Neural progenitor cell (in vitro differentiated cells): Measurements from ENCODE around the gene OVCH2.

Experiments
- EZH2 ChIP-seq: fragments of 200-600 bp; sonication (generic); IDR thresholded peaks from 2 replicates; pipeline ENCODE4 v1.6.1; 2017; ENCODE audit warnings: antibody characterized with exemption, mild to moderate bottlenecking, moderate library complexity
- TF ChIP-seq, protein P1 (sequence below): fragments of 200-600 bp; sonication (generic); IDR thresholded peaks from 2 replicates; pipeline ENCODE4 v1.5.1; 2017; ENCODE audit warnings: antibody characterized with exemption, mild to moderate bottlenecking

DNA sequence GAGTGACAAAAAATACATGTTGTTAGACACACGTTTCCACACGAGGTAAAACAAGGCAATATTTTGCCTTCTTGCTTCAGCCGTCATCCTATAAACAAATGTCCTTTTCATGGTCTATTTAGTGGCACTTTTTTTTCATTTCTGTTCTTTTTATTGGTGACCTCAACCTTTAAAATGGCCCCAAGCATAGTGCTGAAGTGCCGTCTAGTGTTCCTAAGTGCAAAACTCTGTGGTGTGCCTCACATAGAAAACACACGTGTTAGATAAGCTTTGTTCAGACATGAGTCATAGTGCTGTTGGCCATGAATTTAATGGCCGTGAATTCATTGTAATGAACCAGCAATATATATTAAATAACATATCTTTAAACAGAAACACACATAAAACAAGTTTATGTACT lies 15.6 kb downstream of the OVCH2 start:
- no peak for TF ChIP-seq EZH2
- TF ChIP-seq, protein P1, sequence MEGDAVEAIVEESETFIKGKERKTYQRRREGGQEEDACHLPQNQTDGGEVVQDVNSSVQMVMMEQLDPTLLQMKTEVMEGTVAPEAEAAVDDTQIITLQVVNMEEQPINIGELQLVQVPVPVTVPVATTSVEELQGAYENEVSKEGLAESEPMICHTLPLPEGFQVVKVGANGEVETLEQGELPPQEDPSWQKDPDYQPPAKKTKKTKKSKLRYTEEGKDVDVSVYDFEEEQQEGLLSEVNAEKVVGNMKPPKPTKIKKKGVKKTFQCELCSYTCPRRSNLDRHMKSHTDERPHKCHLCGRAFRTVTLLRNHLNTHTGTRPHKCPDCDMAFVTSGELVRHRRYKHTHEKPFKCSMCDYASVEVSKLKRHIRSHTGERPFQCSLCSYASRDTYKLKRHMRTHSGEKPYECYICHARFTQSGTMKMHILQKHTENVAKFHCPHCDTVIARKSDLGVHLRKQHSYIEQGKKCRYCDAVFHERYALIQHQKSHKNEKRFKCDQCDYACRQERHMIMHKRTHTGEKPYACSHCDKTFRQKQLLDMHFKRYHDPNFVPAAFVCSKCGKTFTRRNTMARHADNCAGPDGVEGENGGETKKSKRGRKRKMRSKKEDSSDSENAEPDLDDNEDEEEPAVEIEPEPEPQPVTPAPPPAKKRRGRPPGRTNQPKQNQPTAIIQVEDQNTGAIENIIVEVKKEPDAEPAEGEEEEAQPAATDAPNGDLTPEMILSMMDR: peak; percentile 46
